Cardiac septum (tissue), 1 donor: ENCODE data around the gene ZNF534. TPM values are rescaled to one million over a fixed set of nuclear protein-coding genes. Genes with fewer than 3 reads are reported as not detected.
"Not testable (repeated sequence)": the region's sequence is repeated elsewhere in the genome, so short reads cannot be mapped to it uniquely, and the experiment has no call there.

Source experiments
- DNase-seq: peaks from one replicate; pipeline ENCODE4 v3.0.0-alpha.2; 2020; ENCODE audit warnings: low spot score
- intact Hi-C: fragments of 100-400 bp; cut with DNase I; formaldehyde crosslinking; loops from one replicate; pipeline ENCODE4 v1.14.0; 2022
- total RNA-seq: library from RNA; stranded (reverse); fragmentation: NEBNext Ultra II Directional; extraction: Animal tissue kit (Norgen Biotek cat#: 25700); gene quantifications from one replicate; pipeline ENCODE4 v1.2.1, GENCODE V29; 2021
- donor health status: DM: no; HTN: no; CAD: no.

The ZNF534 gene
- total RNA-seq, 1 donor from 2014 or later = 0.73 TPM

GRCh38 chr19:52492994-52493470 is 64.1 kb downstream of the ZNF534 start:
- intact Hi-C loops = no loop called here
- no peak for DNase-seq

GRCh38 chr19:52494518-52494917 is 65.6 kb downstream of the ZNF534 start:
- intact Hi-C loops = no loop called here
- DNase-seq = no peak

- intact Hi-C loops = no loop called here
- no peak for DNase-seq
Measured at GRCh38 chr19:52498571-52498970, 69.6 kb downstream of the ZNF534 start.

- intact Hi-C loops, DNase-seq: not testable (repeated sequence)
Measured at GRCh38 chr19:52500474-52500873, 71.5 kb downstream of the ZNF534 start.

- intact Hi-C loops, DNase-seq: not testable (repeated sequence)
Measured at GRCh38 chr19:52500991-52501390, 72.0 kb downstream of the ZNF534 start.

Other genes starting within 250 kb of the ZNF534 start
- 466 TPM for gene PPP2R1A, start 239.1 kb upstream of the ZNF534 start, total RNA-seq
- gene ZNF766, start 159.6 kb upstream of the ZNF534 start, total RNA-seq = 11.4 TPM
- 13.0 TPM for gene ZNF480, start 132.0 kb upstream of the ZNF534 start, total RNA-seq
- 2.8 TPM for gene ZNF610, start 92.9 kb upstream of the ZNF534 start, total RNA-seq
- 18.3 TPM for gene ZNF880, start 59.2 kb upstream of the ZNF534 start, total RNA-seq
- gene ZNF528, start 31.3 kb upstream of the ZNF534 start, total RNA-seq = 21.5 TPM
- 2.6 TPM for gene ZNF578, start 24.4 kb downstream of the ZNF534 start, total RNA-seq
- 30.5 TPM for gene ZNF808, start 98.5 kb downstream of the ZNF534 start, total RNA-seq
- gene ZNF701, start 141.1 kb downstream of the ZNF534 start, total RNA-seq = 20.7 TPM
- 16.8 TPM for gene ZNF83, start 209.2 kb downstream of the ZNF534 start, total RNA-seq